Measurements from ENCODE around the gene ZG16. TPM values are rescaled to one million over a fixed set of nuclear protein-coding genes. Genes with fewer than 3 reads are reported as not detected.

ZG16 gene
- total RNA-seq, 1 donor from 2014 or later: not detected

GRCh38 chr16:29810699-29811169, 32.7 kb downstream of the ZG16 start:
- DNase-seq: no peak

GRCh38 chr16:29811170-29811895, 33.3 kb downstream of the ZG16 start:
- peak; percentile 88 for DNase-seq

- peak; percentile 55 for DNase-seq
Measured at GRCh38 chr16:29811896-29812665, 34.0 kb downstream of the ZG16 start, which contains the start of gene PRRT2. TSS of gene PRRT2 (plus strand) at chr16:29812193. CDS start at chr16:29813055, 862 bp downstream.

GRCh38 chr16:29812754-29813643, 34.9 kb downstream of the ZG16 start:
- no peak for DNase-seq

- DNase-seq: no peak
Measured at GRCh38 chr16:29813644-29814562, 35.8 kb downstream of the ZG16 start.

- no peak for DNase-seq
Measured at GRCh38 chr16:29814592-29814991, 36.5 kb downstream of the ZG16 start.

- DNase-seq: no peak
Measured at GRCh38 chr16:29815032-29815721, 37.1 kb downstream of the ZG16 start.

- DNase-seq: peak; percentile 98
Measured at GRCh38 chr16:29815793-29816693, 38.0 kb downstream of the ZG16 start, which contains the start of gene PAGR1. TSS of gene PAGR1 (plus strand) at chr16:29816152. CDS start at chr16:29816526, 374 bp downstream.

GRCh38 chr16:29816694-29817441, 38.8 kb downstream of the ZG16 start:
- peak; percentile 41 for DNase-seq

GRCh38 chr16:29818082-29818481, 40.0 kb downstream of the ZG16 start:
- DNase-seq: no peak

GRCh38 chr16:29819506-29819905, 41.5 kb downstream of the ZG16 start:
- no peak for DNase-seq

- DNase-seq: peak; percentile 27
Measured at GRCh38 chr16:29820271-29820701, 42.2 kb downstream of the ZG16 start, which contains the start of gene MVP. TSS of gene MVP (plus strand) at chr16:29820462. CDS start at chr16:29830550, 10,088 bp downstream.

GRCh38 chr16:29820730-29821642, 42.9 kb downstream of the ZG16 start:
- DNase-seq: no peak

GRCh38 chr16:29821643-29822115, 43.6 kb downstream of the ZG16 start:
- no peak for DNase-seq

- DNase-seq: no peak
Measured at GRCh38 chr16:29824589-29825144, 46.6 kb downstream of the ZG16 start.

GRCh38 chr16:29825145-29826044, 47.3 kb downstream of the ZG16 start:
- DNase-seq: peak; percentile 52

Measured in occipital lobe (tissue), 2 donors.